Ramos (cell line): Measurements from ENCODE around the gene DCST2.
"Not testable (repeated sequence)": the region's sequence is repeated elsewhere in the genome, so short reads cannot be mapped to it uniquely, and the experiment has no call there.

Experiments
- in situ Hi-C: fragments of 300-500 bp; cut with MboI; formaldehyde crosslinking; loops from one replicate; pipeline ENCODE4 v1.14.3; 2022; ENCODE audit warnings: low sequenced_read_pairs; ENCODE audit not compliant: unreplicated experiment

The DCST2 gene

DNA sequence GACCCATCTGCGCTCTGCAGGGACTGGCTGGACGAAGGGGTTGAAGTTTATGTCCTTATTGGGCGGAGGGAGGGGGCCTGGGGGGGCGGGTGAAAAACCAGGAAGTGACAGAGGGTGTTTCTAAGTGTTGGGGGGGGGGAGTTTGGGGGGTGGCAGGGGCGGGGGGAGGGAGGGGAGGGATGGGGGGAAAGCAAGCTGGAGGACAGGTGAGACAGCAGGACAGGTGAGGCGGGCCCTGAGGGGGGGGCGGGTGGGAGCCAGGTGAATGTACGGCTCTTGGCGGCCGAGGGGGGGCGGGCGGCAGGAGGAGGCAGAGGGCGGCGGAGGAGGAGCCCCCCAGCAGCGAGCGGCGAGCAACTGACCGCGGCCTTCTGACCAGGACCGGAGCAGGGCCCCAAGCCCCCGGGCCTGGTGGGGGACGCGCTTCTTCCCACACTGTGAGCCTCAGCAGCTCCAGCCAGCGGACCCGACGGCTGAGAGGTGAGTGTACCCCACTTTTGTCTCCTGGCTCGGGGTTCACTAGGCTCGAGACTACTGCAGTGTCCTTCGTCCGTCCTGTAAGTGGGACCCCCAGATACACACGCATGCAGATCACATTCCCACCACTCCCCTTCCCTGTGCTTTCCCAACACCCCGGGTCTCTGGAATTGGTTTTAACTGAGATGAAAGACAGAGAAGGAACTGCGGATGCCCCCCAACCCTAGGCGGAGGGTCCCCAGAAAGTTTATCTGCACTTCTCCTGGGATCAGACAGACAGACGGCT, 30.9 kb downstream of the DCST2 start, which contains the start of gene ZBTB7B:
Gene ZBTB7B, plus strand, starts transcription at position 339 of the 763 bp plus-strand sequence. CDS start 11,859 bp downstream, outside the sequence.
- in situ Hi-C loops = no loop called here

DNA sequence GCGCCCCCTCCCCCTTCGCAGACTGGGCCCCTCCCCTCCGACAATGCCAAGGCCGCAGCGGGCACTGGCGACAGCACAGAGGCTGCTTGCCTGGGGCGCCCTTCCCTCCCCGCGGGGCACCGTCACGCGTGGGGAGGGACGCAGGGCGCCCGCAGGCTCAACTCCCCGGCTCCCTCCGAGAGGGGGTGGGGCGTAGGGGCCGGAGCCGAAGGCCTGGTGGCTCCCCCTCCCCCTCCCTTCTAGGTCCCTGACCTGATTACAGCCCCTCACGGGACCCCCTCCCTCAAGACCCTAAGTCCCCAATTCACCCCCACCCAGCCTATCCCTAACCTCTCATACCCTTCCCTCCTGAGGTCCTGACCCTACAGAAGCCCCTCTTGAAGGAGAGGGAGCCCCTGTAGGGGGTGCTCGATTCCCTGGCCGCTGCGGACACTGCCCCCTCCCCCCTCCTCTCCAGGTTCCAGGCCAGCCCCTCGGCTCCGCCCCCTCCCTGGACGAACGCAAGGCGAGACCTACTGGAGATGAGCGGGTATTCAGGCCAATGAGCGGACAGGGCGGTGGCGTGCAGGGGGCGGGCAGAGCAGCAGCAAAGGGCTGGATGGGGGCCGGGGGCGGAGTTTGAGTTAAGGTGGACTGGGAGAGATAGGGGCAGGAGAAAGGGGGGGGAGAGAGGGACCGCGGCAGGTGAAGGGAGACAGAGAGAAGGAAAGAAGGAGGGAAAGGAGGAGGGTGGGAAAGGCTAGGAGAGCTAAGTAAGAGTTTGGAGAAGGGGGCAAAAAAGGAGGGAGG, 31.7 kb downstream of the DCST2 start:
- in situ Hi-C loops = no loop called here

DNA sequence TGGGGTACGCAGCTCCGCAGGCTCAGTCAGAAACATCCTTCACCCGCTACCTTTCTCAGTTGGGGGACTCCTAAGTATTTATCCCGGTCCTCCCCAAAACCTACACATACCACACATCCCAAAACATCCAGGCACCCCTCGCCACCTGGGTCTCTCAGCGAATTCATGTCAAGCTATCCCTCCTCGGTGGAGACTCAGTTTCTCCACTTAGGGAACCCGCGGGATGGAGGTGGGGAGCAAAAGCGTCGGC, 32.2 kb downstream of the DCST2 start:
- in situ Hi-C loops = no loop called here

DNA sequence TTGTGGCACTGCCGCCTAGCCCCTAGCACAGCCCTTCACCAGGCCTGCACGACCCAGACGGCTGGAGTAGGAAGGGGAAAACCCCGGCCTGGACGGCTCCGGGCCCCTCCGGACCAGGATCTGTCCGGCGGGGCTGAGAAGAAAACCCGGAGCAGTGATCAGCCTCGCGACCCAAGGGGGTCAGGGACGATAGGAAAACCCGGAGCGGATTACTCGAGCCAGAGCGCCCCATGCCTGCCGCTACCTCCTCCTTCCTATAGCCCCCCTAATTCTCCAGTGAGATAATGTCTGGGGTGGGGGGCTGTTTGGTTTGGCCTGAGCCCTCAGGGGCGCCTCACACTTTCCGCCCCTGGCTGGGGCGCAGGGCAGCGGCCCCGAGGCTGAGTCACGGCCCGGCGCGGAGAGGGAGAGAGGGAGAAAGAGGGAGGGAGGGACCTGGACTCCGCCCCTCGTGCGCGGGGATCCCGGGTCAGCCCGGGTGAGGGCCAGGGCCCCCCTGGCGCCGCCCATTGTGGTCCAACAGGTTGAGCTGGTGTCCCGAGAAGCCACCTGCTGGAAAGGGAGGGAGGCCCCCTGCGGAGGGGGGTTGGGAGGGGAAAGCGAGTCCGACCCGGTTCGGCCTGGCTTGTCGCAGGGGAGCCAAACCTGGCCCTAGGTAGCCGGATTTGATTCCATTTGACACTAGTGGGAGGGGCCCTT, 32.7 kb downstream of the DCST2 start:
- in situ Hi-C loops = no loop called here

DNA sequence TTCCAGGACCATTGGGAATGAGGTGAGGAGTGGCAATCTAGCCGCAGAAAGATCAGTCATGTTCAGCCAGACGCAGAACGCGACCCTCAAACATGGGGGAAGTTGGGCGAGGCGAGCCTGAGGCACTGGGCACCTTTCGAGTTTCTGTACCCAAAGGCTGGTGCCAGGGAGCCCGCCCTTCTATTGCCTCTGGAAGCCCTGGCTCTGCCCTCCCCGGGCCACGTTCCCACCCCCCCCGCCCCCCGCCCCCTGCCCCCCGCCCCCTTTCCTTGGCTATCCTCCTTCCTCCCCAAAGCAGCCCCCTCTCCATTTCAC, 33.2 kb downstream of the DCST2 start:
- in situ Hi-C loops = no loop called here

DNA sequence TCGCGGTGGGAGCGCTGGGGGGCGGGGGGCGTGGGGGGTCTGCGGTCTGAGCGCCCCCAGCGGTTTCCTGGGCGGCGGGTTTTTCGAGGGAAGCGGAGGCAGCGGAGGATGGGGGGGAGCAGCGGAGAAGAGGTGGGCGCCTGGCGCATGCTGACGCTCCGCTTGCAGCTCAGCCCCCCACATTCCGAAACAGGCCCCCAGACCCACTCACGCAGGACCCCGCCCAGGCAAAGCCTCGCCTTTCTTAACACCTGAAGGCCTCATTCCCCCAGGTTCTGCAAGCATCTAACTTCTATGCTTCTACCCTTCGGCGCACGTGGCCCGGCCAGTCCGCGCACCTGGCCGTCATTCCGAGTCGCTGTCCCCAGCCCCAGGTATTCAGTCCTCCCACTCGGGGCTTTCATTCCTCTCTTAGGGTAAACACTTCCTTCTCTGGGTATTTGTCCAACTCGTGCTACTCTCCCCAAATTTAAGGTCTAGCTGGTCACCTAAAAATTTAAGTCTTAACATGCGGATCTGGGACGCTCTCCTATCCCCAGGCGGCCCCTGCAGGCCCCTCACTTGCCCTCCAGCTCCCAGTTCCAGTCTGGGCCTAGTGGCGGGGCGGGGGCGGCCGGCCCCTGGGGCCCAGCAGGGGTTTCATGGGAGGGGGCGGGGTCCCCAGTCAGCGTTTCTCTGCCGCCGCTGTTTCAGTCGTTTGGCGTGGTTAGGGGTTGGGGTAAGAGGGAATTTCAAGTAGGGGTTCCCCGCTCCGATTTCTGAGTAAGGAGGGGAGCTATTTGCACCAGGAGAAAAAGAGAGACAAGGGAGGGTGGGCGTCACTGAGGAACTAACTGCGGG, 33.8 kb downstream of the DCST2 start:
- in situ Hi-C loops = no loop called here

DNA sequence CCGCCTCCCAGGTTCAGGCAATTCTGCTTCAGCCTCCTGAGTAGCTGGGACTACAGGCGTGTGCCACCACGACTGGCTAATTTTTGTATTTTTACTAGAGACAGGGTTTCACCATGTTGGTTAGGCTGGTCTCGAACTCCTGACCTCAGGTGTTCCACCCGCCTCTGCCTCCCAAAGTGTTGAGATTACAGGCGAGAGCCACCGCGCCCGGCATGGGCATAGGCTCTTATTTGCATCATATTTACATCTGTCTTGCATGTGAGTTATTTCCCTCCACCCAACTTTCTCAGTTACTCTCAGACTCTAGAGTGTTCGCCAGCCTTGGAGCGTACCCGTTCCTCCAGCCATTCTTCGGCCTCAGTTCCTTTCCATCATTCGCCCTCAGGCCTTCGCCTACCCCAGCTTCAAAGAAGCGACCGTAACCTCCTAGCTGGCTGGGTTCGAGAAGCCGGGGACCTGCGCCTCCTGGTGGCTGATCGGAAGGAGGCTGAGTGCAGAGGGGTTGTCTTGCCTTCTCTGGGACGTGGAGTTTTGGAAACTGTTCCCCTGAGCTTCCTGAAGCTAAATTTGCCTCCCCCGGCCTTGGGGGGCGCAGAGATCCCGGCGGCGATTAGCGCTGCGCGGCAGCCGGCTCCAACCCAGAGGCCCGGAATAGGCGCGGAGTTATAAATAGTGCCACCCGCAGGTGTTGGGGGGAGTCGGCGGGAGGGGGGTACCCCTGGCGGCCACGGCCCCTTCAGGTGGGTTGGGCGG, 34.6 kb downstream of the DCST2 start:
- in situ Hi-C loops = no loop called here

DNA sequence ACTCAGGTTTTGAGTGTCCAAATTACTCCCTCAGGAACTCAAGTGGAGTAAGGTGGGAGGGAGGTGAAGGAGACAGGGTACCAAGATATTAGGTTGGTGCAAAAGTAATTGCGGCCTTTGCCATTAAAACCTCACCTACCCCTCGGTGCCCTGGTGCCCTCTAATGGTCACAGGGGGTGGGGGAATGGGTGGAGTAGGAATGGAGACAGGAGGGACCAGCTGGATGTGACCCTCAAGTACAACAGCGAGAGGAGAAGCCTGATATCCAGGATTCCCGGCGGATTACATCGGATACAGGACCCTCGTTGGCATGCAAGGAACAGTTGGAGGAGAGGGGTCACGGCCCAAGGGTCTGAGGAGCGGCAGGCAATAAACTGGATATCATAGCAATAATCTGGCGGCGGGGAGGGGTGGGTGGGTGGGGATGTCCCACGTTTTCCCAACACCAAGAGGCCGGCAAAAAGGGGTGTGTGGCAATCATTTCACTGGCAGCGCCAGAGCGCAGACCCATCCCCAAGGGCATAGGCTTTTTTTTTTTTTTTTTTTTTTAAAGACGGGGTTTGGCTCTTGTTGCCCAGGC, 35.3 kb downstream of the DCST2 start:
- in situ Hi-C loops = no loop called here

DNA sequence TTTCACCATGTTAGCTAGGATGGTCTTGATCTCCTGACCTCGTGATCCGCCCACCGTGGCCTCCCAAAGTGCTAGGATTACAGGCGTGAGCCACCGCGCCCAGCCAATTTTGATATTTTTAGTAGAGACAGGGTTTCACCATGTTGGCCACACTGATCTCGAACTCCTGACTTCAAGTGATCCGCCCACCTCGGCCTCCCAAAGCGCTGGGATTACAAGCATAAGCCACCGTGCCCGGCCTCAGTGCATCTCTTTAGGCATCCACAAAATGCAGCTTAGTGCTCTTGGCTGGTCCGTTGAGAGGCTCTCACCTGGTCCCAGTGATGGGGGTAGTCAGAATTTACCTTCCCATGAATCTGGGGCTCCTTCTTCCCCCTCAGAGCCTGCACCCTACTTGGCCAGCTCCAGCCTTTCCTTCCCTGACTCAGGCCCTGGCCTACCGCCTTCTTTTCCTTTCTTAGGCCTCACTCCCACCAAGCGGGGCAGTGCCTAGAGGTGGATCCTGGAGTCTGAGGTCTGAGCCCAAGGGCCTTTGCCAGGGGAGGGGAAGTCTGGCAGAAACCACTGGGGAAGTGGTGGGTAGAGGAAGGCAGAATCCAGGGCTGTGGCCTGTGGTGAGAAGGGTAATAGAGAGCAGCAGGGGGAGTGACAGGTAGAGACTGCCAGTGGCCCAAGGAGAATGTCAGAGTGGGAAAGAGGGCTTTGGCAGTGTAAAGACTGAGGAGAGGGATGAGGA, 36.4 kb downstream of the DCST2 start:
- in situ Hi-C loops = no loop called here

DNA sequence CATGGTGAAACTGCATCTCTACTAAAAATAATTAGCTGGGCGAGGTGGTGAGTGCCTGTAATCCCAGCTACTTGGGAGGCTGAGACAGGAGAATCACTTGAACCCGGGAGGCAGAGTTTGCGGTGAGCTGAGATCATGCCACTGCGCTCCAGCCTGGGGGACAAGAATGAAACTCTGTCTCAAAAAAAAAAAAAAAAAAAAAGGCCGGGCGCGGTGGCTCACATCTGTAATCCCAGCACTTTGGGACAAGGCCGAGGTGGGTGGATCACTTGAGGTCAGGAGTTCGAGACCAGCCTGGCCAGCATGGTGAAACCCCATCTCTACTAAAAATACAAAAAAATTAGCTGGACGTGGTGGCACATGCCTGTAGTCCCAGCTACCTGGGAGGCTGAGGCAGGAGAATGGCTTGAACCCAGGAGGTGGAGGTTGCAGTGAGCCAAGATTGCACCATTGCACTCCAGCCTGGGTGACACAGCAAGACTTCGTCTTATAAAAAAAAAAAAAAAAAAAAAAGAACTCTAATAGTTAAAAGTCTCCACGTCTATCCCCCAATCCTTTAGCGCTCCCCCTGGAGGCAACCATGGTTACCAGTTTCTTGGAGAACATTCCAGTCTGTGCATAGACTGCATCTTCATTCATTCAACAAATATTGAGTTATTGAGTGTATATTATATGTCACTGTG, 38.1 kb downstream of the DCST2 start:
- in situ Hi-C loops = not testable (repeated sequence)

DNA sequence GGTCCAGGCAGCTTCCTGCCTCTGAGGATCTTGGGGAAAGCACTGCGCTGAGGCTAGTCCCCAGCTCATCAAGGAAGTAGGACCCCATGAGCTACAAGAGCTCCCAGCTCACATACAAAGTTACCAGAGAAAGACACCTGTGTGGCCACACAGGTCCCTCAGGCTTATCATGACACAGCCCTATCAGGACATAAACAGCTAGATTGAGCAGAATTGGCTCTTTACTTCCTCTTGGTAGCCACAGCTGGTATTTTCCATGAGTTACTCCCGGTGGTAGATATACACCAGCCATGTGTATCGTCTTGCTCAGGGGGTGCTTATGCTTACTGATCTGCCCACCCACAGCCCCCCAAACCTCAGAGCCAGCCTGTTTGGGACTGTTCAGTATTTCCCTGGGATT, 39.0 kb downstream of the DCST2 start:
- in situ Hi-C loops = no loop called here

DNA sequence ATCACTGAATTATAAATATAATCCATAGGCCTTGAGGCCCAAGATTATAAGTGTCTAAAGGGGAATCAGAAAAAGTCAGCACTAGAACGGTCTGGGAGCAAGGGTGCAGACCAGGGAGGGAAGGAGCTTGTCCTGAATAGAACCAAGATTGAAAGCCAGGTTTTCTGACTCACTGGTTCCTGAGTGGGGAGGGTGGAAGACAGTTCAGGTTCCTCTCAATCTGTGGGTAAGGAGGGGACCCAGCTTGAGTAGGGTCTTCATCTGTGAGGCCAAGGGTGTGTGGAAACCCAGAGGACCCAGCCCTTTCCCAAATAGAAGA, 39.4 kb downstream of the DCST2 start:
- in situ Hi-C loops = no loop called here

DNA sequence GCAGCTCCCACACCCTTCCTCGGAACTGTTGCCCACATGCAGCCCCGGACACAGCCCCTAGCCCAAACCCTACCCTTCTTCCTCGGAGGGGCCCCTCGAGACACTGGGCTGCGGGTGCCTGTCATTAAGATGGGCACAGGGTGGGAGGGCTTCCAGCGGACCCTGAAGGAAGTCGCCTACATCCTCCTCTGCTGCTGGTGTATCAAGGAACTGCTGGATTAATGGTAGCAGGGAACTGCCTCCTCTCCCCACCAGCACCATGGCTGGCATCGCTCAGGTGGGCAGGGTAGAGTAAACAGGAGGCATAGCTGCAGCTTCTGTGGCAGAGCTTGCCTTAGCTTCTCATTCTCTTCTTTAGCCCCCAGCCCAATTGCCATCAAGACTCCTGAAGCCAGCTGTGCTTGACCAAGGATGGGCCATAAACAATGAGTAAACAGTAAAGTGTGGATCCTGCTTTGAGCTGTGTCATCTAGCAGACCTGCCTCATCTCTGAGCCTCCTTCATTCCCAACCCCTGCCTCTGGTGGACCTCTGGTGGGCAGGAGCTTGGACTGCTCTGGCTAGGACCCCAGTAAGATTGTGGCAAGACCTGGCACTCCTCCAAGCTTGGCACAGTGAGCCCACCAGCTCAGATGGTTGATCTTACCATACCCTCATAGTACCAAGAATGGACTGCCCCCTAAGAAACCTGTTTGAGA, 39.9 kb downstream of the DCST2 start, which contains the start of gene LENEP:
Gene LENEP, plus strand, starts transcription at position 15 of the 697 bp plus-strand sequence. Its CDS starts 22 bp downstream, at position 37.
- in situ Hi-C loops = no loop called here

DNA sequence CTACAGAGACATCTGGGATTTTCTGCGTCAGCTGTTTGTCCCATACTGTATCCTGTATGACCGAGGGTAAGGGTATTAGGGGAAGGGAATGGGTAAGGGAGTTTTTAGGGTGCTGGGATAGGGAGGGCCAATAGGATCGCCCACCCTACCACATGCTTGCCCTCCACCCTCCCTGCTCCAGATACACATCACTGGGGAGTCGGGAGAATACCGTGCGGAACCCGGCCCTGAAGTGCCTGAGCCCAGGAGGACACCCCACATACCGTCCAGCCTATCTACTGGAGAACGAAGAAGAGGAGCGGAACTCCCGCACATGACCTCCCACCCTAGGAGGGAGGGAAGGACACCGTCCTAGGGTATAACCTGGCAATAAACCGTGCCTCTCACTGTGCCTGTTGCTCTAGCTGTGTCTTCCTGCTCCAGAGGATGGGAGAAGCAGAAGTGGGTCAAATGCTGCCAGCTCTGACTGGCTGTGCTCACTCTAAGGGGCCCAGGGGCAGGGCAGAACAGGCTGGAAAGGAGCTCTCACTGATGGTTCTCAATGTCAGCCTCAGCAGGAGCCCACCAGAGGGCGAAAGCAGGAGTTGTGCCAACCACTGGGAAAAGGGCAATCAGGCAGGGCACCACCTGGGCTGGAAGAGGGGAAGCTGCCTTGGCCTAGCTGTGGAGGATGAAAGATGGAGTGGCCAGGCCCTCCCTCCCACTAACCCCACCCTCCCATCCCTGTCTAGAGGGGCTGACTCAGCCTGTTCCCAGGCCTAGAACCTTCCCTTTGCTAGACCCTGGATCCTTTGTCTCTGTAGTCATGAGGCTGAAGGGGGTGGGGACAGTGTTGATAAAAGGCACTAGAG, 40.6 kb downstream of the DCST2 start:
- in situ Hi-C loops = no loop called here

DNA sequence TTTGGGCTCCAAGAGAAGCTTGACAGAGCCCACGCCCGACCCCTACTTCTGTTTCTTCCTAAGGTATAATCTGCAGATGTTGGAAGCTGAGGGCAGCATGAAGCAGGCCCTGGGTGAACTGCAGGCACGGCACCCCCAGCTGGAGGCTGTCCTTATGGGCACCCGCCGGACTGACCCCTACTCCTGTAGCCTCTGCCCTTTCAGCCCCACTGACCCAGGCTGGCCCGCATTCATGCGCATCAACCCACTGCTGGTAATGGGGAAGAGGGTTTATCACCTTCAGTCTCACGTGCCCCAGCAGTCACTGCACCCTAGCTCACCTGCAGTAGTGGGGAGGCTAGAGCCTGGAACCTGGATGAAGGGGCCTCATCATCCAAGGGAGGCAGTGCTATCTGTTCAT, 43.3 kb downstream of the DCST2 start:
- in situ Hi-C loops = no loop called here

DNA sequence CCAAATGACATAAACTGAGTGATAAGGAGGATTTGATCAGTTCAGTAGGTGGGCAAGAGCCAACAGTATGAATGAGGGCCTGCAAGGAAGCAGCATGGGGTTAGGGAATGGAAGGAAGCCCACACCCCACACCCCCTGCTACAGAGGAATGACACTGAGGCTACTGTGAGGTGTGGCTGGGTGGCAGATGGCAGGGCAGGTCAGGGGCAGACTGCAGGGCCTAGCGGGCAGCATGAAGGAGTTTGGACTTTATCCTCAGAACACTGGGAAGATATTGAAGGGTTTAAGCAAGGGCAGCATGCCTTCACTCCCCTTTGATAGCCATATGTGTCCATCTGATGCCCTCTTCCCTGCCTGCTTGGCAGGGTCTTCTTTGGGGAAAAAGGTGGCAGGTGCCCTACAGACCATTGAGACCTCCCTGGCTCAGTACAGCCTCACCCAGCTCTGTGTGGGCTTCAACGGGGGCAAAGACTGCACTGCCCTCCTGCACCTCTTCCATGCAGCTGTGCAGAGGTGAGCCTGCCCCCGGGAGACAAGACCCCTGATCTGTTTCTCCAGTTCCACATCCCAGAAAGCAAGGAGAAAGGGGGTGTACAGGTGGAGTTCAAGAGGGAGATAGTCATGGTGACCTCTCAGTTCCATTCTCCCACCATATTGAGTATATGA, 44.3 kb downstream of the DCST2 start:
- in situ Hi-C loops = no loop called here
